ENCODE results near the gene SDHAF2. TPM values are rescaled to one million over a fixed set of nuclear protein-coding genes. Genes with fewer than 3 reads are reported as not detected.
"Not testable (repeated sequence)": the region's sequence is repeated elsewhere in the genome, so short reads cannot be mapped to it uniquely, and the experiment has no call there.

Gene SDHAF2
- total and polyA plus RNA-seq, 2 of the 13 experiments (the other 11 are each of a cell fraction or from before 2014, with no cell fraction given) = 44.2 to 70.4 TPM

DNA sequence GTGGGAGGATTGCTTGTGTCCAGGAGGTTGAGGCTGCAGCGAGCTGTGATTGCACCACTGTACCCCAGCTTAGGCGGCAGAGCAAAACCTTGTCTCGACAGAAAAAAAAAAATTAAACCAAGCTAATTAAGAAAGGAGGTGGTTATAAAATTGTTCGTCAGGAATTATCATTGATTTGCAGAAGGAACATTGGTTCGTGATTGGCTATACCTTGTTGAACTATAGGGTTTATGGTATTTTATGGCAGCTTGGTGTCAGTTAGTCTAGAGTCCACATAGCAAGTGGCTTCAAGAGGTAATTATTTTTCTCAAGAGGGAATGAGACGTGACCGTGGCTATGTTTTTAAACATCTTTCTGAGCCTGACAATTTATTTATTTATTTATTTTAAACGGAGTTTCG, 49.0 kb upstream of the SDHAF2 start:
- TF ChIP-seq ZFP36L2 (CRISPR knock-in tag; IDR thresholded peaks at IDR 0.05) = no peak
- TF ChIP-seq SRSF4 (IDR thresholded peaks at IDR 0.05; ENCODE audit: low read depth, low read length, poor library complexity, severe bottlenecking) = no peak
- TF ChIP-seq ZNF780A (CRISPR knock-in tag; IDR thresholded peaks at IDR 0.05) = no peak
- TF ChIP-seq, protein P1, sequence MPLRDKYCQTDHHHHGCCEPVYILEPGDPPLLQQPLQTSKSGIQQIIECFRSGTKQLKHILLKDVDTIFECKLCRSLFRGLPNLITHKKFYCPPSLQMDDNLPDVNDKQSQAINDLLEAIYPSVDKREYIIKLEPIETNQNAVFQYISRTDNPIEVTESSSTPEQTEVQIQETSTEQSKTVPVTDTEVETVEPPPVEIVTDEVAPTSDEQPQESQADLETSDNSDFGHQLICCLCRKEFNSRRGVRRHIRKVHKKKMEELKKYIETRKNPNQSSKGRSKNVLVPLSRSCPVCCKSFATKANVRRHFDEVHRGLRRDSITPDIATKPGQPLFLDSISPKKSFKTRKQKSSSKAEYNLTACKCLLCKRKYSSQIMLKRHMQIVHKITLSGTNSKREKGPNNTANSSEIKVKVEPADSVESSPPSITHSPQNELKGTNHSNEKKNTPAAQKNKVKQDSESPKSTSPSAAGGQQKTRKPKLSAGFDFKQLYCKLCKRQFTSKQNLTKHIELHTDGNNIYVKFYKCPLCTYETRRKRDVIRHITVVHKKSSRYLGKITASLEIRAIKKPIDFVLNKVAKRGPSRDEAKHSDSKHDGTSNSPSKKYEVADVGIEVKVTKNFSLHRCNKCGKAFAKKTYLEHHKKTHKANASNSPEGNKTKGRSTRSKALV (CRISPR knock-in tag; IDR thresholded peaks at IDR 0.05) = no peak
- TF ChIP-seq KLF13 (CRISPR knock-in tag; IDR thresholded peaks at IDR 0.05) = no peak
- no peak for TF ChIP-seq ZNF569 (CRISPR knock-in tag; IDR thresholded peaks at IDR 0.05; ENCODE audit: borderline replicate concordance)
- TF ChIP-seq KLF15 (CRISPR knock-in tag; IDR thresholded peaks at IDR 0.05; ENCODE audit: borderline replicate concordance) = no peak
- no peak for TF ChIP-seq RBAK (CRISPR knock-in tag; IDR thresholded peaks at IDR 0.05)
- no peak for TF ChIP-seq HMG20B (CRISPR knock-in tag; conservative IDR thresholded peaks at IDR 0.05)
- no peak for TF ChIP-seq FOXK1 (CRISPR knock-in tag; IDR thresholded peaks at IDR 0.05; ENCODE audit: borderline replicate concordance, low read depth)
- TF ChIP-seq, protein P2, sequence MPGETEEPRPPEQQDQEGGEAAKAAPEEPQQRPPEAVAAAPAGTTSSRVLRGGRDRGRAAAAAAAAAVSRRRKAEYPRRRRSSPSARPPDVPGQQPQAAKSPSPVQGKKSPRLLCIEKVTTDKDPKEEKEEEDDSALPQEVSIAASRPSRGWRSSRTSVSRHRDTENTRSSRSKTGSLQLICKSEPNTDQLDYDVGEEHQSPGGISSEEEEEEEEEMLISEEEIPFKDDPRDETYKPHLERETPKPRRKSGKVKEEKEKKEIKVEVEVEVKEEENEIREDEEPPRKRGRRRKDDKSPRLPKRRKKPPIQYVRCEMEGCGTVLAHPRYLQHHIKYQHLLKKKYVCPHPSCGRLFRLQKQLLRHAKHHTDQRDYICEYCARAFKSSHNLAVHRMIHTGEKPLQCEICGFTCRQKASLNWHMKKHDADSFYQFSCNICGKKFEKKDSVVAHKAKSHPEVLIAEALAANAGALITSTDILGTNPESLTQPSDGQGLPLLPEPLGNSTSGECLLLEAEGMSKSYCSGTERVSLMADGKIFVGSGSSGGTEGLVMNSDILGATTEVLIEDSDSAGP (CRISPR knock-in tag; IDR thresholded peaks at IDR 0.05; ENCODE audit: borderline replicate concordance) = no peak
- TF ChIP-seq POLR2A (IDR thresholded peaks at IDR 0.05; ENCODE audit: insufficient read depth in 1 of 2, low read depth in 2 of 2, low read length in 2 of 2) = no peak
- TF ChIP-seq SYNCRIP (IDR thresholded peaks at IDR 0.05; ENCODE audit: insufficient read depth, low read depth, low read length) = no peak
- no peak for TF ChIP-seq HOXA7 (CRISPR knock-in tag; IDR thresholded peaks at IDR 0.05)
- no peak for TF ChIP-seq SOX6 (IDR thresholded peaks at IDR 0.05)
- no peak for TF ChIP-seq SOX6 (CRISPR knock-in tag; IDR thresholded peaks at IDR 0.05)
- ChIA-PET CTCF (ENCODE audit: low intra/inter-chr PET ratio, low total read pairs) (no interaction called here), POLR2A (interaction anchor here (2.0 to 3.6 kb wide), 2 partner anchors 19 to 47 kb away, joined by 7 to 12 read pairs; partner anchors contain the start of genes CYB561A3 and TMEM138)
- no TSS peak for BruUV-seq (replicated peaks)
- Histone ChIP-seq H4K20me1 (ENCODE audit: insufficient read depth, low read length) (no peaks in the 10 kb centered on the region), H3K4me1 (ENCODE audit: insufficient read depth, low read length) (peaks cover 19% of the 10 kb centered on the region), H3K27ac (ENCODE audit: extremely low read length, insufficient read depth, low read length) (no peak overlapping the region), H3K4me3 (replicated peaks in 1 of 3; ENCODE audit: insufficient read depth in 1 of 3, low read depth in 2 of 3, low read length in 3 of 3) (no peak overlapping the region), H3K36me3 (replicated peaks in 1 of 2; ENCODE audit: control insufficient read depth in 1 of 2, insufficient read depth in 2 of 2, low read length in 2 of 2) (no peaks in the 10 kb centered on the region), H3K4me2 (ENCODE audit: low read depth, low read length) (no peak overlapping the region), H3K27me3 (ENCODE audit: control insufficient read depth in 1 of 2, insufficient read depth in 2 of 2, low read length in 2 of 2) (no peaks in the 10 kb centered on the region), H3K79me2 (ENCODE audit: insufficient read depth, low read length) (no peaks in the 10 kb centered on the region), H3K9me3 (ENCODE audit: low read length) (no peaks in the 10 kb centered on the region), H3K9ac (ENCODE audit: insufficient read depth, low read depth, low read length) (no peak overlapping the region), H2AFZ (ENCODE audit: low read length) (no peak overlapping the region)
- in situ Hi-C loops (cut with HindIII; ENCODE audit: extremely low pct_ligation_motif_present, low pct_unique_long_range_greater_than_20kb) = no loop called here
- ATAC-seq (no peak), FAIRE-seq (no peak), DNase-seq (ENCODE audit: low spot score) (no peak)
- 97% methylated on average over 9 of the region's 9 CpGs for WGBS (ENCODE audit: low lambda C conversion rate)
- intact Hi-C loops (cut with micrococcal nuclease; ENCODE audit: unreplicated experiment) = loop anchor here (10.0 kb wide), 1 partner anchor 126 kb away; no protein-coding TSS in a partner anchor

DNA sequence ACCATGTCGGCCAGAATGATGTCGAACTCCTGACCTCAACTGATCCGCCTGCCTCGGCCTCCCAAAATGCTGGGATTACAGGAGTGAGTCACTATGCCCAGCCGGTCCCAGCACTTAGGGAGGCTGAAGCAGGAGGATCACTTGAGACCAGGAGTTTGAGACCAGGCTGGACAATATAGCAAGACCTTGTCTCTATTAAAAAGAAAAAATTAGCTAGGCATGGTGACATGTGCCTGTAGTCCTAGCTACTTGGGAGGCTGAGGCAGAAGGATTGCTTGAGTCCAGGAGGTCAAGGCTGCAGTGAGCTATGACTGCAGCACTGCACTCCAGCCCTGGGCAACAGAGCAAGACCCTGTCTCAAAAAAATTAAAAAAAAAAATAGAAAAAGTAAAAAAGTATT, 46.1 kb upstream of the SDHAF2 start:
- intact Hi-C loops (cut with micrococcal nuclease; ENCODE audit: unreplicated experiment) = loop anchor here (10.0 kb wide), 1 partner anchor 129 kb away; no protein-coding TSS in a partner anchor

More for the DNA sequence above, 46.1 kb upstream of the SDHAF2 start:
- H3K9ac ChIP-seq (ENCODE audit: insufficient read depth, low read depth, low read length); H3K27ac ChIP-seq (ENCODE audit: extremely low read length, insufficient read depth, low read length); in situ Hi-C loops (cut with HindIII; ENCODE audit: extremely low pct_ligation_motif_present, low pct_unique_long_range_greater_than_20kb); H3K36me3 ChIP-seq (replicated peaks in 1 of 2; ENCODE audit: control insufficient read depth in 1 of 2, insufficient read depth in 2 of 2, low read length in 2 of 2); H2AFZ ChIP-seq (ENCODE audit: low read length); H3K79me2 ChIP-seq (ENCODE audit: insufficient read depth, low read length); FAIRE-seq; H3K4me2 ChIP-seq (ENCODE audit: low read depth, low read length); BruUV-seq (replicated peaks); H3K4me3 ChIP-seq (replicated peaks in 1 of 3; ENCODE audit: insufficient read depth in 1 of 3, low read depth in 2 of 3, low read length in 3 of 3); H3K27me3 ChIP-seq (ENCODE audit: control insufficient read depth in 1 of 2, insufficient read depth in 2 of 2, low read length in 2 of 2); ATAC-seq; H4K20me1 ChIP-seq (ENCODE audit: insufficient read depth, low read length); H3K9me3 ChIP-seq (ENCODE audit: low read length); DNase-seq (ENCODE audit: low spot score): not testable (repeated sequence)
- H3K4me1 ChIP-seq (ENCODE audit: insufficient read depth, low read length) = peaks cover 13% of the 10 kb centered on the region
- ChIA-PET CTCF (ENCODE audit: low intra/inter-chr PET ratio, low total read pairs) (interaction anchor here (0.6 to 2.5 kb wide), 3 partner anchors 44 to 48 kb away, joined by 3 to 69 read pairs (median 5); no protein-coding TSS in a partner anchor), POLR2A (interaction anchor here (1.4 to 4.9 kb wide), 3 partner anchors 22 to 90 kb away, joined by 5 to 49 read pairs (median 8); partner anchors contain the start of genes CYB561A3, TMEM138 and VWCE)
- 93% methylated on average over 5 of the region's 5 CpGs for WGBS (ENCODE audit: low lambda C conversion rate)
